Measurements from ENCODE around the gene SCYGR7. TPM values are rescaled to one million over a fixed set of nuclear protein-coding genes. Genes with fewer than 3 reads are reported as not detected.

SCYGR7 gene
- total and polyA plus RNA-seq, 2 of the 13 experiments (the other 11 are each of a cell fraction or from before 2014, with no cell fraction given) = not detected

- TF ChIP-seq ZFX (CRISPR knock-in tag; IDR thresholded peaks at IDR 0.05; ENCODE audit: low read depth) (no peak), ZNF570 (CRISPR knock-in tag; IDR thresholded peaks at IDR 0.05; ENCODE audit: borderline replicate concordance) (no peak), FOXK2 (IDR thresholded peaks at IDR 0.05) (no peak), HMGA1 (CRISPR knock-in tag; conservative IDR thresholded peaks at IDR 0.05) (no peak), HES4 (CRISPR knock-in tag; IDR thresholded peaks at IDR 0.05; ENCODE audit: borderline replicate concordance) (no peak), ZNF891 (CRISPR knock-in tag; IDR thresholded peaks at IDR 0.05) (no peak), ZNF572 (CRISPR knock-in tag; IDR thresholded peaks at IDR 0.05) (no peak), JARID2 (CRISPR knock-in tag; IDR thresholded peaks at IDR 0.05; ENCODE audit: insufficient replicate concordance) (no peak), ZNF883 (CRISPR knock-in tag; IDR thresholded peaks at IDR 0.05; ENCODE audit: not compliant biosample characterization) (no peak), ADNP (CRISPR knock-in tag; IDR thresholded peaks at IDR 0.05) (no peak), ZNF780A (CRISPR knock-in tag; IDR thresholded peaks at IDR 0.05) (no peak), ZBTB25 (CRISPR knock-in tag; IDR thresholded peaks at IDR 0.05) (no peak), SPEN (CRISPR knock-in tag; IDR thresholded peaks at IDR 0.05; ENCODE audit: low read depth) (no peak), SAP130 (CRISPR knock-in tag; IDR thresholded peaks at IDR 0.05; ENCODE audit: low read depth) (no peak), POLR2G (IDR thresholded peaks at IDR 0.05; ENCODE audit: low read depth, low read length) (no peak), RELA (CRISPR knock-in tag; IDR thresholded peaks at IDR 0.05) (no peak), ZNF782 (CRISPR knock-in tag; IDR thresholded peaks at IDR 0.05; ENCODE audit: borderline replicate concordance) (no peak), KMT2B (CRISPR knock-in tag; IDR thresholded peaks at IDR 0.05) (no peak), ZNF546 (CRISPR knock-in tag; conservative IDR thresholded peaks at IDR 0.05) (no peak), TBX2 (CRISPR knock-in tag; IDR thresholded peaks at IDR 0.05; ENCODE audit: borderline replicate concordance) (no peak), FOXP1 (IDR thresholded peaks at IDR 0.05) (no peak), FOXP1 (CRISPR knock-in tag; IDR thresholded peaks at IDR 0.05) (peak; percentile 53), EZH2 (conservative IDR thresholded peaks at IDR 0.05; ENCODE audit: low read depth, low read length) (no peak), RBAK (CRISPR knock-in tag; IDR thresholded peaks at IDR 0.05) (no peak), ZSCAN12 (CRISPR knock-in tag; IDR thresholded peaks at IDR 0.05) (no peak), MYC (CRISPR knock-in tag; IDR thresholded peaks at IDR 0.05; ENCODE audit: borderline replicate concordance) (no peak), PAX8 (CRISPR knock-in tag; IDR thresholded peaks at IDR 0.05; ENCODE audit: borderline replicate concordance) (no peak), BORCS8-MEF2B (CRISPR knock-in tag; IDR thresholded peaks at IDR 0.05) (no peak)
- TF ChIP-seq, protein P1, sequence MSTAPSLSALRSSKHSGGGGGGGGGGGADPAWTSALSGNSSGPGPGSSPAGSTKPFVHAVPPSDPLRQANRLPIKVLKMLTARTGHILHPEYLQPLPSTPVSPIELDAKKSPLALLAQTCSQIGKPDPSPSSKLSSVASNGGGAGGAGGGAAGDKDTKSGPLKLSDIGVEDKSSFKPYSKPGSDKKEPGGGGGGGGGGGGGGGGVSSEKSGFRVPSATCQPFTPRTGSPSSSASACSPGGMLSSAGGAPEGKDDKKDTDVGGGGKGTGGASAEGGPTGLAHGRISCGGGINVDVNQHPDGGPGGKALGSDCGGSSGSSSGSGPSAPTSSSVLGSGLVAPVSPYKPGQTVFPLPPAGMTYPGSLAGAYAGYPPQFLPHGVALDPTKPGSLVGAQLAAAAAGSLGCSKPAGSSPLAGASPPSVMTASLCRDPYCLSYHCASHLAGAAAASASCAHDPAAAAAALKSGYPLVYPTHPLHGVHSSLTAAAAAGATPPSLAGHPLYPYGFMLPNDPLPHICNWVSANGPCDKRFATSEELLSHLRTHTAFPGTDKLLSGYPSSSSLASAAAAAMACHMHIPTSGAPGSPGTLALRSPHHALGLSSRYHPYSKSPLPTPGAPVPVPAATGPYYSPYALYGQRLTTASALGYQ (CRISPR knock-in tag; IDR thresholded peaks at IDR 0.05) = no peak
- TF ChIP-seq, protein P2, sequence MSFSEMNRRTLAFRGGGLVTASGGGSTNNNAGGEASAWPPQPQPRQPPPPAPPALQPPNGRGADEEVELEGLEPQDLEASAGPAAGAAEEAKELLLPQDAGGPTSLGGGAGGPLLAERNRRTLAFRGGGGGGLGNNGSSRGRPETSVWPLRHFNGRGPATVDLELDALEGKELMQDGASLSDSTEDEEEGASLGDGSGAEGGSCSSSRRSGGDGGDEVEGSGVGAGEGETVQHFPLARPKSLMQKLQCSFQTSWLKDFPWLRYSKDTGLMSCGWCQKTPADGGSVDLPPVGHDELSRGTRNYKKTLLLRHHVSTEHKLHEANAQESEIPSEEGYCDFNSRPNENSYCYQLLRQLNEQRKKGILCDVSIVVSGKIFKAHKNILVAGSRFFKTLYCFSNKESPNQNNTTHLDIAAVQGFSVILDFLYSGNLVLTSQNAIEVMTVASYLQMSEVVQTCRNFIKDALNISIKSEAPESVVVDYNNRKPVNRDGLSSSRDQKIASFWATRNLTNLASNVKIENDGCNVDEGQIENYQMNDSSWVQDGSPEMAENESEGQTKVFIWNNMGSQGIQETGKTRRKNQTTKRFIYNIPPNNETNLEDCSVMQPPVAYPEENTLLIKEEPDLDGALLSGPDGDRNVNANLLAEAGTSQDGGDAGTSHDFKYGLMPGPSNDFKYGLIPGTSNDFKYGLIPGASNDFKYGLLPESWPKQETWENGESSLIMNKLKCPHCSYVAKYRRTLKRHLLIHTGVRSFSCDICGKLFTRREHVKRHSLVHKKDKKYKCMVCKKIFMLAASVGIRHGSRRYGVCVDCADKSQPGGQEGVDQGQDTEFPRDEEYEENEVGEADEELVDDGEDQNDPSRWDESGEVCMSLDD (CRISPR knock-in tag; IDR thresholded peaks at IDR 0.05; ENCODE audit: borderline replicate concordance) = no peak
These were observed 24.8 kb upstream of the SCYGR7 start (continued) for GRCh38 chr2:227703280-227703732.
